ENCODE measurements around the gene EXOC2. TPM values are rescaled to one million over a fixed set of nuclear protein-coding genes. Genes with fewer than 3 reads are reported as not detected.

The EXOC2 gene
- total and polyA plus RNA-seq, 2 of the 13 experiments (the other 11 are each of a cell fraction or from before 2014, with no cell fraction given): 12.6 to 22.9 TPM

- peak overlapping the region; percentile 91 for H3K4me2 ChIP-seq (ENCODE audit: low read depth, low read length)
- peak; percentile 23 for FAIRE-seq
- peaks cover 13% of the 10 kb centered on the region; the same call in 1 of the 2 replicates for H3K4me1 ChIP-seq (ENCODE audit: insufficient read depth, low read length)
- no peaks in the 10 kb centered on the region for H3K9me3 ChIP-seq (ENCODE audit: low read length)
- 2% methylated on average over 50 of the region's 55 CpGs for WGBS (ENCODE audit: low lambda C conversion rate)
- H4K20me1 ChIP-seq (ENCODE audit: insufficient read depth, low read length): no peaks in the 10 kb centered on the region
- H2AFZ ChIP-seq (ENCODE audit: low read length): peak overlapping the region; percentile 50
- intact Hi-C loops (cut with micrococcal nuclease; ENCODE audit: unreplicated experiment): no loop called here
- peak overlapping the region; percentile 30 to 74 (median 51) for H3K4me3 ChIP-seq (replicated peaks in 1 of 3; ENCODE audit: insufficient read depth in 1 of 3, low read depth in 2 of 3, low read length in 3 of 3)
- in situ Hi-C loops (cut with HindIII; ENCODE audit: extremely low pct_ligation_motif_present, low pct_unique_long_range_greater_than_20kb): no loop called here
- no peaks in the 10 kb centered on the region for H3K36me3 ChIP-seq (replicated peaks in 1 of 2; ENCODE audit: control insufficient read depth in 1 of 2, insufficient read depth in 2 of 2, low read length in 2 of 2)
- ChIA-PET POLR2A (no interaction called here), CTCF (ENCODE audit: low intra/inter-chr PET ratio, low total read pairs) (no interaction called here)
- no peak for DNase-seq (ENCODE audit: low spot score)
- no peak overlapping the region for H3K27ac ChIP-seq (ENCODE audit: extremely low read length, insufficient read depth, low read length)
- ATAC-seq: peak; percentile 92
- H3K27me3 ChIP-seq (ENCODE audit: control insufficient read depth in 1 of 2, insufficient read depth in 2 of 2, low read length in 2 of 2): peaks cover 0 to 65% of the 10 kb centered on the region in 2 experiments; a peak in 4 of 5 replicates
- H3K79me2 ChIP-seq (ENCODE audit: insufficient read depth, low read length): no peaks in the 10 kb centered on the region
- 0 out of 2 replicates have a peak overlapping the region, but pooled peaks have one; percentile 15 for H3K9ac ChIP-seq (ENCODE audit: insufficient read depth, low read depth, low read length)
- no TSS peak for BruUV-seq (replicated peaks)
- TF ChIP-seq SNAPC5 (CRISPR knock-in tag; IDR thresholded peaks at IDR 0.05; ENCODE audit: borderline replicate concordance) (no peak), GABPB1 (CRISPR knock-in tag; IDR thresholded peaks at IDR 0.05) (peak; percentile 45; the same call in 1 of the 2 replicates), E2F1 (CRISPR knock-in tag; IDR thresholded peaks at IDR 0.05) (no peak), ZNF687 (CRISPR knock-in tag; IDR thresholded peaks at IDR 0.05) (peak; percentile 59), ZNF749 (CRISPR knock-in tag; IDR thresholded peaks at IDR 0.05; ENCODE audit: borderline replicate concordance) (no peak), GATAD2A (CRISPR knock-in tag; IDR thresholded peaks at IDR 0.05) (no peak), ZNF432 (CRISPR knock-in tag; IDR thresholded peaks at IDR 0.05; ENCODE audit: borderline replicate concordance) (no peak), ZNF567 (CRISPR knock-in tag; IDR thresholded peaks at IDR 0.05; ENCODE audit: borderline replicate concordance) (0 out of 2 replicates have a peak, but pooled peaks have one; percentile 48), ZBTB44 (CRISPR knock-in tag; IDR thresholded peaks at IDR 0.05) (no peak), UBTF (CRISPR knock-in tag; IDR thresholded peaks at IDR 0.05) (peak; percentile 85), ZNF230 (CRISPR knock-in tag; IDR thresholded peaks at IDR 0.05) (0 out of 2 replicates have a peak, but pooled peaks have one; percentile 25)
These were observed 17.9 kb upstream of the EXOC2 start for GRCh38 chr6:710601-711571.

Measured in HepG2 (cell line).